OCI-LY7 (cell line): ENCODE data around the gene TTC28.

ENCODE experiments used
- CTCF ChIP-seq: fragments of 200-600 bp; sonication (generic); conservative IDR thresholded peaks from 2 replicates; pipeline ENCODE4 v1.5.1; 2014; ENCODE audit warnings: mild to moderate bottlenecking, antibody characterized with exemption, low read length, moderate library complexity, mixed read lengths
- EZH2phosphoT487 ChIP-seq: fragments of 200-600 bp; sonication (generic); IDR thresholded peaks from 2 replicates; pipeline ENCODE4 v1.6.1; 2018; ENCODE audit warnings: low read depth, borderline replicate concordance, mild to moderate bottlenecking, mixed run types, antibody characterized with exemption, low read length, moderate library complexity, mixed read lengths

GRCh38 chr22:28544431-28544868 lies 135.2 kb downstream of the TTC28 start:
- no peak for TF ChIP-seq CTCF
- no peak for TF ChIP-seq EZH2phosphoT487
